HG03139 (cell line): ENCODE data around the gene BTLA.
"Not testable (repeated sequence)": the region's sequence is repeated elsewhere in the genome, so short reads cannot be mapped to it uniquely, and the experiment has no call there.

Source experiments
- ATAC-seq: cut with Tn5 transposase; IDR thresholded peaks from one replicate; pipeline ENCODE4 v1.9.1; 2021; ENCODE audit not compliant: unreplicated experiment

BTLA gene

GRCh38 chr3:112492124-112492523, 7.1 kb downstream of the BTLA start:
- ATAC-seq, result no peak

DNA sequence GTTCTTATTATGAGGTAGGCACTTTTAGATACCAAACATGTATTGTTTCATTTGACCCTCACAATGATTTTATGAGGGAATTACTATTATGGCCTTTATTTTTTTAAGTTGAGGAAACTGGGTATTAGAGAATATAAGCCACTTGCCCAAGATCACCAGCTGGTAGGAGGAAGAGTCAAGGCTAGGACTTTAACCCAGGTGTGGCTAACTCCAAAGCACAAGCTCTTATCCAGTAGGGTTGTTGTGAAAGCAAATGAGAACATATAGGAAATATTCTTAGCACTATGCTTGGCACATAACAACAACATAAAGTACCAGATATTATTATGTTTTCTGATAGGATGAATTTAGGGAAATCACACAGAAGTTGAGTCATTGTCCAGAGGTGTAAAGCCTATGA, 7.9 kb downstream of the BTLA start:
- no peak for ATAC-seq

- no peak for ATAC-seq
Observed at GRCh38 chr3:112489674-112490479, 9.4 kb downstream of the BTLA start.

- no peak for ATAC-seq
Observed at GRCh38 chr3:112486811-112487505, 12.3 kb downstream of the BTLA start.

DNA sequence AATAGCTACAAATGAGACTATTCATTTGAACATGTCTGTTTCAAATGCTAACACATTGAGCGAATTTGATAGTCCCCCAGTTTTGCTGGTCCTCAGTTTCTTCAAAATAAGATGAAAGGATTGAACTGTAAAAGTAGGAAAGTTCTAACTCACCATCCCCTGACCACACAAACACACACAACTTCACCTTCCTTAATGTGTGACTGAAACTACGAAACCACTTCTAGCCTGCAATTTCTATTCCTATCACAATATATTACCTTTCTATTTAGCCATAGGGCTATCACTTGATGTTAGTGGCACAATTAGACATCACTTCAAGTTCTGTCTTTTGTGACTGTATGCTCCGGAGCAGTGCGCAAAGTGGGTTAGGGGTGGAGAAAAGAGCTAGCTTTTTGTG, 14.9 kb downstream of the BTLA start:
- ATAC-seq, result no peak

- ATAC-seq, result peak; percentile 54
Observed at GRCh38 chr3:112482675-112483074, 16.6 kb downstream of the BTLA start.

DNA sequence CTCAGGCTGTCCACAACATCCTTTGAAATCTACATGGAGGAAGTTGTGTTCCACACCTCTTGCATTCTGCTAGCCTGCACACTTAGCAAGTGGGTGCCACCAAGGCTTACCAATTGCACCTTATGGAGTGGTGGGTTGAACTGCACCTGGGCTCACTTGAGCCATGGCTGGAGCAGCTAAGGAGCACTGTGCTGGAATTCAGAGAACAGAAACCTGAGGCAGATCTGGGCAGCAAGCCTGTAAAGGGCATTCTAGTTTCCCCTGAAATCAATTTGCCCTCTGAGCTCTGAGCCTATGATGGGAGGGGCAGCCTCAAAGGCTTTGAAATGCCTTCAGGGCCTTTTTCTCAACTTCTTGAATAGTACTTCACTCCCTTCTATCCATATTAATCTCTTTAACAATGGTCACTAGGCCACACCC, 18.0 kb downstream of the BTLA start:
- ATAC-seq, result no peak

- no peak for ATAC-seq
Observed at GRCh38 chr3:112477891-112478290, 21.4 kb downstream of the BTLA start.

DNA sequence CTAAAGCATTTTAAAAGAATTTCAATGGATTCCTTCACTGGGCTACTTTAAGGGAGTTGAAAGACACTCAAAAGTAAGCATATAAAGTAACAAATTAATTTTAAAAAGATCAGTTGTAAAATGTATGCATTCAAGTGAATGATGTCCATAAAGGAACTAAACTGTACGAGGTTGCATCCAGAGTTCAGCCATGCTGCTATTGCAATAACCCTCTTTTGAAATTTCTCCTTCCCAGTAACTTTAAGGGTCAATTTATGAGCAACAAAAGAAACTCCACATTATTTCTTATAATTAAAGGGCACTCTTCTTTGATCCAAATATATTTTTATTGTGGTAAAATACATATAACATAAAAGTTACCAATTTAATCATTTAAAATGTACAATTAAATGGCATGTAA, 22.9 kb downstream of the BTLA start:
- ATAC-seq, result no peak

DNA sequence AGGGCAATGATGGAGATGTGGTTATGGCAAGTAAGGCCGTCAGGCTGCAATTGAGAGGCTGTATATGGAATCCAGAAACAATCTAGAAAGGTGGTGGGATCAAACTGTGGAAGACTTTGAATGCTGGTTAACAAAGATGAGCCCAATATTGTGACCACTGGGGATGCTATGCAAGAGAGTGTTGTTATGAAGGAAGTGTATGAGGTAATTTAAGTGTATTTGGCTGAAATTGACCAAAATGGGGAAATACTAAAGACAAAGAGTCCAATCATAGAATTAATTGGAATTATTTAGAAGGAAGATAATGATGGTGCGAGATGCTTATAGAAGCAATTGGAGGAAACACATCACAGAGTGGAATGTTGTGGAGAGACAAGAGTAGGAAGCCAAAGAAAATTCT, 24.5 kb downstream of the BTLA start:
- ATAC-seq, result no peak

GRCh38 chr3:112472691-112473090, 26.6 kb downstream of the BTLA start:
- ATAC-seq, result no peak

GRCh38 chr3:112471596-112472325, 27.5 kb downstream of the BTLA start:
- no peak for ATAC-seq

DNA sequence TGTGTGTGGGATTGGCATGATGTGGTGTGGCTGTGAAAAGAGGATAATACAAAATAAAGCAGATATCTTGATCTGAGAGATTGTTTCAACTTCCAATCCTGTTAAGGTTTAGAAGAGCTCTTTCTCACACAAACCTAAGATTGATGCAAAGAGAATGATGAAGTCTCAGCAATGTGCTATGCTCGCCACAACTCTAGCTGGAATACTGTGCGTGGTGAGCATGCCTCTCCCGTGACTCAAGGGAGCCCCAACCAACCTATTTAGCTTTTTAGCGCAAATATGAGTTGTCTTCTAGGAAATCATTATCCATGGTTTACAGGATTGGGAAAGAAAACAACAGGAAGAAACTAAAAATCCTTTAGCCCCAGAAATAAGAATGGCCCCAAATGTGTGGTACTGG, 28.5 kb downstream of the BTLA start:
- ATAC-seq, result no peak

DNA sequence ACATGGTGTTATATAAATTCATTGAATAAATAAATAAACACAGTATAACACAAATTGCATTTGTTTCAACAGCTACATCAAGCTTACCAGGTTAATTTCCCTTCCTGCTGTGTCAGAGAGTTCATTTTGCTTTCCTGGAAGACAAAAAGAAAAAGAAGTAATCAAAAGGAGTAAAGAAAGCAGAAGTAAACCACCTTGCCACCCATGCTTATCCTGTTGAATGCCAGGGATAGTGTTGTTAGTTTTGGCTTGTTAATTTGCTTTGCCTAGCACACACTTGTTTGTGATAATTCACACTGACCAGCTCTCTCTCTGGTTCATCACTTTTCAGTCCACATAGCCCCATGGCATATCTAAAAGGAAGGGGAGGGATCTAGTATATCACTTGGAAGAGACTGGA, 29.6 kb downstream of the BTLA start:
- no peak for ATAC-seq

DNA sequence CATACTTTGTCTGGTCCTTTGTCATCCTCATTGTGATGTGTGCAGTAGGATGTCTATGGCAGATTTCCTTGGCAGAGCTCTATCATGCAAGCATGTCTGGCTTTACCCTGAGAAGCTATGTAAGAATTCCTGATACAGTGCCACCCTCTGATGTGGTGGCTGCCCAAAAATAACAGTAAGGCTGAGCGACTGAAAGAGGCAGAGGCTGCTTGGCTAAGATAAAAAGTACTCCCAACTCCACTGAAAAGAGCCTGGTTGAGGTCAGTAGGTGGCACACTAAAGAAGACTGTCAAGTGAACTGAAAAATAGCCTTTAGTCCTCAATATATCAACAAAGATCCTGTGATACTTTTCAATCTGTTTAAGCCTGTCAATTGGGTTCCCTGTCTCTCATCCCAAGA, 31.7 kb downstream of the BTLA start:
- ATAC-seq, result no peak

DNA sequence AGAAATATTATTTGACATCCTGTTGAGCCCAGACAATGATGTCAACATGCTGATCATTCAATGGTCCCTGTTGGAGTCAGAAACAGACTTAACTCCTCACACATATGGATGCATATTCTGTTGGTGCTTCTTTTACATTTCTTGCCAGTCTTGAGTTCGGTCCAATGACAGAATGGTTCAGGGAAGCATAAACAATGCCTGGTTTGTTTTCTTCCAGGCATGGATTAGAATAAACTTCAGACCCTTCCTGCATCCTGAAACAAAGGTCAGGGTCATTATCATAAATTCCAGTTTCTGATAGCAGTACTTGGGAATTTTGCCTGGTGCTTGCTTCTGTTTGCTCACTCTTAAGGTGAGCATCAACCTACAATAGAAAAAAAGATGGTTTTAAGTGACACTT, 33.3 kb downstream of the BTLA start:
- no peak for ATAC-seq

DNA sequence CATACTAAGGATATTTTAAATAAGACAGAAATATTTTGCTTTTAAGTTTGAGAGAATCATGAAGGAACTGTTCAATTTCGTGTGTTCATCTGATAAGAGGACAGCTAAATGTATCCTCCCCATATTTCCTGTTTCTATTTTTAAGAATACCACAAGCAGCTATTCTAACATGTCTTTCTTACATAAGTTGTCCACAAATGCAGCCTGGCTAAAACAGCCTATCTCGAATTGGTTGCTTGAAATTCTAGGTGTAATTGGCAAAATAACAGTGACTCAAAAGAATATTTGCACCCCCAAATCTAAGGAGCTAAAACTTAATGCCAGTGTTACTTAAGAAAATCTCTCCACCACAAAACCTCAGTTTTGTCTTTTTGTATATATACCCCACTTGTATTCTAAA, 35.0 kb downstream of the BTLA start:
- ATAC-seq, result no peak

- no peak for ATAC-seq
Observed at GRCh38 chr3:112463250-112463649, 36.0 kb downstream of the BTLA start.

- ATAC-seq, result not testable (repeated sequence)
Observed at GRCh38 chr3:112461787-112462186, 37.5 kb downstream of the BTLA start.

DNA sequence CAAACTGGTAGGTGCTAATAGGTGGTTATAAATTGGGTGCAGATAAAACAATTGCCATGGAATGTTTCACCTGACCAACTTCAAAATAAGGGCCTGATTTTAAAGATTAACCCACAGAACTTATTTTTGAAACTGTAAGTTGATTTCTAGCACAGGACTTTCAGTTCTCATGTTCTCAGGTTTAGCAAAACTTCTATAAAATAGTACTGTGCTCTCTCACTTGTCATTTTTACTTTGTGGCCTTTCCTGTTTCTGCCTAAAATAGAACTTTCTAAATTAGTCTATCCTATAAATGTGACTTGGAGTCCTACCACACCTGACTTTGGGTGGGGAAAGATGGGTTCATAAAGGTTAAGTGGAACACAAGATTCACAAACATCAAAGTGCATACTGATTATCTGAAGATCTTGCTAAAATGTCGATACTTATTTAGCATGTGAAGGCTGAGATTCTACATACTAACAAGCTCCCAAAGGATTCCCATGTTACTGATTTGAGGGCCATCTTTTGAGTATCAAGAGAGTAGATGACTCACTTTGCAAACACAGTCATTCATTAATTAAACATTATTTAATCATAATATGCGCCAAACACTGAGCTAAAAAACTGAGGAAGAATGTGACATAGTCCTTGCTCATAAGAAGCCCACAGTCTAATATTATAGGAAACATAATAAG, 38.6 kb downstream of the BTLA start:
- peak; percentile 45 for ATAC-seq

DNA sequence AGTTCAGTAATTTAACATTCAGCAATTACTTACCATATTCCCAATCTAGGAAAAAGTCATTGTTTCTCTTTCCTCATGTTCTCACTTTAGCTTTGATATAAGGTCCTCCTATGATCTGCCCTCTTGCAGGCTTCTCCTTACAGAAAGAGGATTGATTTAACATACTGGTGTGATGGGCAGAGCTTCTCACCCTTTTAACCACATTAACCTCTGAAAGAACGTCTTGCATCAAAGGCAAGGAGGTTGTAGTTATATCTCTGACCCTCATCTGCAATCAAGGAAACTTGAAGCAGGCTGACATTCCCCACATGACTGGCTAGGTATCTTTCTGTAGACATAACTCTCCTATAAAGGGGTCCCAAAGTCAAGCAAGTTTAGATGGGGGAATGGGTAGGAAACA, 39.5 kb downstream of the BTLA start:
- peak; percentile 38 for ATAC-seq
